Breast epithelium (tissue), 3 donors: ENCODE results near the gene AJUBA.

Source experiments
- CTCF ChIP-seq, 3 donors: fragments of 450-650 bp; IDR thresholded peaks; one replicate each; pipeline ENCODE4 v1.5.1; 2016 to 2017; ENCODE audit warnings: antibody characterized with exemption in 3 of 3, mild to moderate bottlenecking in 3 of 3, moderate library complexity in 3 of 3
- POLR2A ChIP-seq: fragments of 450-650 bp; IDR thresholded peaks from one replicate; pipeline ENCODE4 v1.6.1; 2016; ENCODE audit warnings: antibody characterized with exemption, mild to moderate bottlenecking, moderate library complexity
- POLR2AphosphoS5 ChIP-seq, 3 donors: sonication (generic); formaldehyde crosslinking; IDR thresholded peaks; one replicate each; pipeline ENCODE4 v1.6.1; 2017; ENCODE audit warnings: antibody characterized with exemption in 3 of 3

GRCh38 chr14:23030936-23031335 is 48.6 kb upstream of the AJUBA start:
- TF ChIP-seq CTCF (IDR thresholded peaks at IDR 0.05) (no peak), POLR2A (no peak), POLR2AphosphoS5 (IDR thresholded peaks at IDR 0.05) (no peak)
